GM21381 (cell line): ENCODE results near the gene MIP.
"Not testable (repeated sequence)": the region's sequence is repeated elsewhere in the genome, so short reads cannot be mapped to it uniquely, and the experiment has no call there.

ENCODE experiments used
- ATAC-seq: cut with Tn5 transposase; IDR thresholded peaks from one replicate; pipeline ENCODE4 v1.9.1; 2021; ENCODE audit warnings: mild to moderate bottlenecking, moderate library complexity; ENCODE audit not compliant: unreplicated experiment

The MIP gene

DNA sequence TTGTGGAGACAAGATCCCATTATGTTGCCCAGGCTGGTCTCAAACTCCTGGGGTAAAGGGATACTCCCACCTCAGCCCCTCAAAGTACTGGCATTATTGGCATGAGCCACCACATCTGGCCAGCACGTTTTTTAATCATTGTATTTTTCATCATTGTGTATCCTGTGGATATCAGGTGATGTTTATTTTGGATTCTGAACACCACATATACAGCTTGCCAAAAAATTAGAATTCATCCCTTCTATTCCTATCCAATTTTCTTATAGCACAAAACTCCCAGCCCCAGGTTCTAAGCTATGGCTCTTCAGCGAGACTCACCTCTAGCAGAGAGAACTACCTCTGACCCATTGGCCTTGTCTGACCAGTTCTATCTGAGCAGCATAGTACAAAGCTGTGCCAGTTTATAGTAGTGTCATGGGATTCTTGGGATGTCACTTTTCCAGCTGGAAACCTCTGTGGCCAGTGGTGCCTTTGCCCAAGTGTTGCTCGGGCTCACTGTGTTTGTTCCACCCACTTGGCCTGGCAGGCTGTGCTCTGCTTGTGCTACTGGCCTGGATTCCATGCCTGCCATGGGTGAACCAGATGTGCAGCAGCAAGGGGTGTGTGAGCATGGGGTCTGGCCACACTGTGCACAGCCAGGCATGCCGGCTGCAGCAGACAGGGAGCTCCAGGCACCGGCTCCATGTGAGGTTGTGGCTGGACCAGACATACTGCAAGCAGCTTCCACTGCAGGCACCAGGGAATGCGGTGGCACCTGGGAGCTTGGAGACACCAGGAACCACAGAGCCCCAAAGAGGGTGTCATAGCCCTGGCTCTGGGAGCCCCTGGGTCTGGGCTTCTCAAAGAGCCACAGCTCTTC is 42.4 kb downstream of the MIP start:
- no peak for ATAC-seq

DNA sequence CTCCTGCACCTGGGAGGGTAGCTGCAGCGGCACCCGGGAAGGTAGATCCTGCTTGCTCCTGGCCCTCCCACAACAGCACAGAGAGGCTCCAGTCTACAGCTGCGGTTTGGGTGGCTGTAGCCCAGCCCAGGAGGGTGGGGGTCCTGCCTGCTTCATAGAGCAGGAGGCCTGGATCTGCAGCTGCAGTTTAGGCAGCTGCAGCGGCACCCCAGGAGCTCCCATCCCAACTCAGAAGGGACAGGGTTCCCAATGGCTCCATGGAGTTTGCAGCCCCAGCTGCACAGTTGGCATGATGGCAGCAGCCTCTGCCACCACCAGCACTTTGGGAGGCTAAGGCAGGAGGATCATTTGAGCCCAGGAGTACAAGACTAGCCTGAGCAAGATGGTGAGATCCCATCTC is 43.7 kb downstream of the MIP start:
- no peak for ATAC-seq

DNA sequence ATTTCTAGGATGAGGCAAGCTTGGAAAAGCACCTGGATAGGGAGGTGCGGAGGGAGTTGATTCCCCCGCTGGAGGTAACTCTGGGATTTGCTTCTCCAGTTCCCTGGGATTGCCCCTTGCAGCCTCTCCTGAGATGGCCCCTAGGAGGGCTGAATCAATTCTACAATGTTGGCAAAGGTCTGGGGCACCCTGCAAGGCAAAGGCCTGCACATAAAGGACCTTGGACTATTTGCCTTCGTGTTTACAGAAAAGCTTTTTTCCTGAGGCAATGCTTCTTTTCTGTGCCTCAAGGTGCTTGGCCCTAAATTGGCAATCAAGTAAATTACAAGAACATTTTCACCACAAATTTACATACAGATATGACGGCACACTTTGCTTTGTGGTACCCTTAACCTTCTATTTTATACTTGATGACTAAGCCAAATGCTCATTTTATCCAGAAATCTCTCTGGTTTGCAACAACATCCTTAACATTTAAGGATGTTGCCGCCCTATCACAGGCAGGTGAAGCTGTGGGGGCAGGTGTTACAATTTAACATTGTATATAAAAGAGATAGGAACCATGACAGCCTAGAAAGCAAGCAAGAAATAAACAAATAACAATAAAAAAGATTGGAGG is 45.5 kb downstream of the MIP start:
- ATAC-seq = no peak

DNA sequence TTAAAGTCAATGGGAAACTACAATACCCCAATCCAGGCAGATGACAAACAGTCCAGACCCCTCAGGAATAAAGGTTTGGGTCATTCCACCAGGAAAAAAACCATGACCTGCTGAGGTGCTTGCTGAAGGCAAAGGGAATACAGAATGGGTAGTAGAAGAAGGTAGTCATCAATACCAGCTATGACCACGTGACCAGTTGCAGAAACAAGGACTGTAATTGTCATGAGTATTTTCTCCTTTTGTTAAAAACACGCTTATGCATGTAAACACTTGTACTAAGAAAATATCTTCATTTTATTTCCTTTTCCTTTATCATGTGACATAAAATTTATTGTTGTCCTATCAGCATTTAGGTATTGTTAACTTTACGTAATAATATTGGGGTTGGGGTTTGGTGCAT is 50.2 kb downstream of the MIP start:
- ATAC-seq = not testable (repeated sequence)

DNA sequence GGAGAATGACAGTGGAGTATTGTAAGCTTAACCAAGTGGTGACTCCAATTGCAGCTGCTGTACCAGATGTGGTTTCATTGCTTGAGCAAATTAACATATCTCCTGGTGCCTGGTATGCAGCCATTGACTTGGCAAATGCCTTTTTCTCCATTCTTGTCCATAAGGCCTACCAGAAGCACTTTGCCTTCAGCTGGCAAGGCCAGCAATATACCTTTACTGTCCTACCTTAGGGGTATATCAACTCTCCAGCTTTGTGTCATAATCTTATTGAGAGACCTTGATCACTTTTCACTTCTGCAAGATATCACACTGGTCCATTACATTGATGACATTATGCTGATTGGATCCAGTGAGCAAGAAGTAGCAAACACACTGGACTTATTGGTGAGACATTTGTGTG is 52.8 kb downstream of the MIP start:
- ATAC-seq = not testable (repeated sequence)

DNA sequence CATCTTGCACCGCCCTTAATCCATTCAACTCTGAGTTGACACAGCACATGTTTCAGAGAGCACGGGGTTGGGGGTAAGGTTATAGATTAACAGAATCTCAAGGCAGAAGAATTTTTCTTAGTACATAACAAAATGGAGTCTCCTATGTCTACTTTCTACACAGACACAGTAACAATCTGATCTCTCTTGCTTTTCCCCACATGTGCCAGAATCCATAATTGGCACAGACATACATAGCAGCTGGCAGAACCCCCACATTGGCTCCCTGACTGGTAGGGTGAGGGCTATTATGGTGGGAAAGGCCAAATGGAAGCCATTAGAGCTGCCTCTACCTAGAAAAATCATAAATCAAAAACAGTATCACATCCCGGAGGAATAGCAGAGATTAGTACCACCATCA is 53.3 kb downstream of the MIP start:
- not testable (repeated sequence) for ATAC-seq
